GM12878 (cell line): ENCODE measurements around the gene MMRN2.
"Not testable (repeated sequence)": the region's sequence is repeated elsewhere in the genome, so short reads cannot be mapped to it uniquely, and the experiment has no call there.

ENCODE experiments used
- CBFB ChIP-seq: IDR thresholded peaks from 2 replicates; pipeline ENCODE4 v1.6.1; 2016; ENCODE audit warnings: antibody characterized with exemption, low read depth
- CTCF ChIP-seq, 3 experiments: IDR thresholded peaks in 2 of 3; conservative IDR thresholded peaks in 1 of 3; 2 replicates each; pipeline ENCODE4 v1.5.1; 2011; ENCODE audit warnings: low read depth in 3 of 3, low read length in 3 of 3, mild to moderate bottlenecking in 3 of 3, control low read depth in 2 of 3, moderate library complexity in 2 of 3, inconsistent platforms in 1 of 3, mixed read lengths in 1 of 3; ENCODE audit not compliant: control insufficient read depth in 2 of 3, insufficient read depth in 1 of 3; ENCODE audit errors: extremely low read depth in 1 of 3
- EP300 ChIP-seq, 2 experiments: fragments of 150-350 bp in 1 of 2; IDR thresholded peaks; 2 replicates each; pipeline ENCODE4 v1.6.1; 2011 to 2012; ENCODE audit warnings: low read depth in 2 of 2, low read length in 2 of 2, borderline replicate concordance in 1 of 2, improper control_type of control experiment in 1 of 2, inconsistent platforms in 1 of 2; ENCODE audit not compliant: control insufficient read depth in 1 of 2
- EZH2 ChIP-seq: IDR thresholded peaks from 2 replicates; pipeline ENCODE4 v1.6.1; 2012; ENCODE audit warnings: low read depth, mild to moderate bottlenecking, control low read depth, inconsistent platforms, low read length, borderline replicate concordance; ENCODE audit not compliant: control insufficient read depth
- IKZF1 ChIP-seq: fragments of 450-650 bp; conservative IDR thresholded peaks from 2 replicates; pipeline ENCODE4 v1.6.1; 2017; ENCODE audit warnings: antibody characterized with exemption, mild to moderate bottlenecking
- KDM1A ChIP-seq: fragments of 200-600 bp; sonication (generic); IDR thresholded peaks from 2 replicates; pipeline ENCODE4 v1.6.1; 2016; ENCODE audit warnings: borderline replicate concordance
- PAX8 ChIP-seq: fragments of 450-650 bp; IDR thresholded peaks from 2 replicates; pipeline ENCODE4 v1.6.1; 2017; ENCODE audit warnings: mild to moderate bottlenecking, moderate library complexity
- POLR2AphosphoS5 ChIP-seq: IDR thresholded peaks from 2 replicates; pipeline ENCODE4 v1.6.1; 2011; ENCODE audit warnings: mild to moderate bottlenecking, low read length, inconsistent platforms
- RFX5 ChIP-seq: IDR thresholded peaks from 2 replicates; pipeline ENCODE4 v1.6.1; 2011; ENCODE audit warnings: low read depth, low read length, improper control_type of control experiment
- TF ChIP-seq, protein P1 (sequence below): fragments of 450-650 bp; IDR thresholded peaks from 2 replicates; pipeline ENCODE4 v1.6.1; 2018; ENCODE audit warnings: borderline replicate concordance, mild to moderate bottlenecking; ENCODE audit not compliant: partially characterized antibody

DNA sequence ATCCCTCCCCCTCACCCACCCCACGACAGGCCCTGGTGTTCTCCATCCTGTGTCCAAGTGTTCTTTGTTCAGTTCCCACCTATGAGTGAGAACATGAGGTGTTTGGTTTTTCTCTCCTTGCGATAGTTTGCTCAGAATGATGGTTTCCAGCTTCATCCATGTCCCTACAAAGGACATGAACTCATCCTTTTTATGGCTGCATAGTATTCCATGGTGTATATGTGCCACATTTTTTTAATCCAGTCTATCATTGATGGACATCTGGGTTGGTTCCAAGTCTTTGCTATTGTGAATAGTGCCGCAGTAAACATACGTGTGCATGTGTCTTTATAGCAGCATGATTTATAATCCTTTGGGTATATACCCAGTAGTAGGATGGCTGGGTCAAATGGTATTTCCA is 27.1 kb upstream of the MMRN2 start:
- TF ChIP-seq PAX8; EP300 (IDR thresholded peaks at IDR 0.05; ENCODE audit: borderline replicate concordance in 1 of 2, control insufficient read depth in 1 of 2, low read depth in 2 of 2, low read length in 2 of 2); CTCF (IDR thresholded peaks at IDR 0.05 in 2 of 3, conservative IDR thresholded peaks at IDR 0.05 in 1 of 3; ENCODE audit: control insufficient read depth in 2 of 3, extremely low read depth in 1 of 3, insufficient read depth in 1 of 3, low read depth in 3 of 3, low read length in 3 of 3); POLR2AphosphoS5; IKZF1; RFX5; CBFB; KDM1A; EZH2: not testable (repeated sequence)
- TF ChIP-seq, protein P1, sequence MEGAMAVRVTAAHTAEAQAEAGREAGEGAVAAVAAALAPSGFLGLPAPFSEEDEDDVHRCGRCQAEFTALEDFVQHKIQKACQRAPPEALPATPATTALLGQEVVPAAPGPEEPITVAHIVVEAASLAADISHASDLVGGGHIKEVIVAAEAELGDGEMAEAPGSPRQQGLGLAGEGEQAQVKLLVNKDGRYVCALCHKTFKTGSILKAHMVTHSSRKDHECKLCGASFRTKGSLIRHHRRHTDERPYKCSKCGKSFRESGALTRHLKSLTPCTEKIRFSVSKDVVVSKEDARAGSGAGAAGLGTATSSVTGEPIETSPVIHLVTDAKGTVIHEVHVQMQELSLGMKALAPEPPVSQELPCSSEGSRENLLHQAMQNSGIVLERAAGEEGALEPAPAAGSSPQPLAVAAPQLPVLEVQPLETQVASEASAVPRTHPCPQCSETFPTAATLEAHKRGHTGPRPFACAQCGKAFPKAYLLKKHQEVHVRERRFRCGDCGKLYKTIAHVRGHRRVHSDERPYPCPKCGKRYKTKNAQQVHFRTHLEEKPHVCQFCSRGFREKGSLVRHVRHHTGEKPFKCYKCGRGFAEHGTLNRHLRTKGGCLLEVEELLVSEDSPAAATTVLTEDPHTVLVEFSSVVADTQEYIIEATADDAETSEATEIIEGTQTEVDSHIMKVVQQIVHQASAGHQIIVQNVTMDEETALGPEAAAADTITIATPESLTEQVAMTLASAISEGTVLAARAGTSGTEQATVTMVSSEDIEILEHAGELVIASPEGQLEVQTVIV: not testable (repeated sequence)
